Skeletal muscle satellite cell (primary cell): ENCODE measurements around the gene MRO.

ENCODE experiments used
- H3K27me3 ChIP-seq: 2 replicates; pipeline ENCODE4 v1.7.0; 2013; ENCODE audit warnings: low read length; ENCODE audit not compliant: control insufficient read depth, insufficient read depth
- H3K36me3 ChIP-seq: 2 replicates; pipeline ENCODE4 v1.7.0; 2013; ENCODE audit warnings: mild to moderate bottlenecking, control low read depth, low read length; ENCODE audit not compliant: insufficient read depth
- H3K4me1 ChIP-seq: 2 replicates; pipeline ENCODE4 v1.7.0; 2013; ENCODE audit warnings: low read length; ENCODE audit not compliant: control insufficient read depth, insufficient read depth
- H3K4me2 ChIP-seq: 2 replicates; pipeline ENCODE4 v1.7.0; 2013; ENCODE audit warnings: mild to moderate bottlenecking, low read length
- H3K4me3 ChIP-seq: 2 replicates; pipeline ENCODE4 v1.7.0; 2013; ENCODE audit warnings: low read length
- H3K9ac ChIP-seq: 2 replicates; pipeline ENCODE4 v1.7.0; 2013; ENCODE audit warnings: mild to moderate bottlenecking, low read depth, low read length, moderate library complexity
- H3K9me3 ChIP-seq: replicated peaks from 2 replicates; pipeline ENCODE4 v1.7.0; 2013; ENCODE audit warnings: mild to moderate bottlenecking, control low read depth, low read length

Gene MRO

GRCh38 chr18:50812834-50813233 lies 7.0 kb downstream of the MRO start:
- Histone ChIP-seq H3K4me3 (no peak overlapping the region), H3K9ac (no peak overlapping the region), H3K4me2 (no peak overlapping the region), H3K36me3 (no peaks in the 10 kb centered on the region), H3K9me3 (no peaks in the 10 kb centered on the region), H3K4me1 (peaks cover 5% of the 10 kb centered on the region), H3K27me3 (peaks cover 9% of the 10 kb centered on the region)

GRCh38 chr18:50807176-50807575 lies 12.6 kb downstream of the MRO start:
- Histone ChIP-seq H3K4me1 (no peaks in the 10 kb centered on the region), H3K9me3 (no peaks in the 10 kb centered on the region), H3K36me3 (no peaks in the 10 kb centered on the region), H3K9ac (no peak overlapping the region), H3K4me2 (no peak overlapping the region), H3K4me3 (no peak overlapping the region), H3K27me3 (peaks cover 15% of the 10 kb centered on the region)

DNA sequence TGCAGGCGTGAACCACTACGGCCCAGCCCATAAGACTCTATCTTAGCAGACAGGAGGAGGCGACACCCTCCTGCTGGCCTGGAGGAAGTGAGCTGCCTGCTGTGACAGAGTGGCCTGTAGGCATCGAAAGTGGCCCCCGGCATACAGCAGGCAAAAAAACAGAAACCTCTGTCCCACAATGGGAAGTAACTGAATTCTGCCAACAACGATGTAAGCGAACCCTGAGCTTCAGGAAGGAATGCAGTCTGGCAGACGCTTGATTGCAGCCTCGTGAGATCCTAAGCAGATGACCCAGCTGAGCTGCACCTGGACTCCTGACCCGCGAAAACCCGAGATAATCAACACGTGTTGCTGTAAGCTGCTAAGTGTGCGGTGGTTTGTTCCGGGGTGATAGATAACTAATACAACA lies 13.6 kb downstream of the MRO start:
- no peaks in the 10 kb centered on the region for H3K36me3 ChIP-seq

DNA sequence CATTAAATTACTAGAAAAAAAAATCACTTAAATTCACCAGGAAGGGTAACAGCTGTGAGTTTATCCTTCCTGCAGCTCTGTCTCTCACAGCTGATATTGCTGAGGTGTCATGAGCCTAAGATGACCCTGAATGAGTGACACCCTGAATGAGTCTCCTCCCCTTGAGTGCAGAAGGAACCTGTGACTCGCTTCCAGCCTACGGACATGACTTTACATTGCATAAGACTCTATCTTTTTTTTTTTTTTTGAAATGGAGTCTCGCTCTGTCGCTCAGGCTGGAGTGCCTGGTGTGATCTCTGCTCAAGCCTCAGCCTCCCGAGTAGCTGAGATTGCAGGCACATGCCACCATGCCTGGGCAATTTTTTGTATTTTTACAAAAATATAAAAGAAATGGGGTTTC lies 14.1 kb downstream of the MRO start:
- Histone ChIP-seq H3K36me3 (no peaks in the 10 kb centered on the region), H3K9me3 (no peaks in the 10 kb centered on the region), H3K4me3 (no peak overlapping the region), H3K4me1 (no peaks in the 10 kb centered on the region), H3K27me3 (peaks cover 20% of the 10 kb centered on the region), H3K4me2 (no peak overlapping the region), H3K9ac (no peak overlapping the region)

More for the DNA sequence above, 13.6 kb downstream of the MRO start:
- H3K9me3 ChIP-seq = no peaks in the 10 kb centered on the region
- H3K4me2 ChIP-seq = no peak overlapping the region
- no peak overlapping the region for H3K4me3 ChIP-seq
- no peak overlapping the region for H3K9ac ChIP-seq
- no peaks in the 10 kb centered on the region for H3K4me1 ChIP-seq
- H3K27me3 ChIP-seq = peaks cover 20% of the 10 kb centered on the region

- H3K36me3 ChIP-seq = no peaks in the 10 kb centered on the region
- no peaks in the 10 kb centered on the region for H3K4me1 ChIP-seq
- no peak overlapping the region for H3K4me3 ChIP-seq
- H3K4me2 ChIP-seq = no peak overlapping the region
- H3K27me3 ChIP-seq = peaks cover 24% of the 10 kb centered on the region
- H3K9ac ChIP-seq = no peak overlapping the region
- H3K9me3 ChIP-seq = no peaks in the 10 kb centered on the region
Observed at GRCh38 chr18:50803592-50803991, 16.2 kb downstream of the MRO start.

DNA sequence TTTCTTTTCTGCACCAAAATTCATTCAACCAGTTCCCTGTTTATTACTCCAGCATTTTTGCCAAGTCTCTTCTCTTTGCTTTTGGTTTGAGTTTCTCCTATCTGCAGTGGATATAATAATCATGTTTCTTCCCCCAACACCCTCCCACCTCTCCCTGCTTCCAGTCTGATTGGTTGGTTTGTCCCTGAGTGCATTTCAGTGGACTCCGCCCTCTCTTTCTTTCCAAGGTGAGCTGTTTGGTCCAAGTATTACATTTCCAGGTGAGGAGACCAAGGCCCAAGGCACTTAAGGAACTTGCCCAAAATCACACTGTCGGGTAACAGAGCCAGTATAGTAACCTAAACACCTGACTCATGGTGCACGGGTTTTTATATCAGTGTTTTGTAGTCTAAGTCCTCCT lies 17.7 kb downstream of the MRO start:
- no peaks in the 10 kb centered on the region for H3K4me1 ChIP-seq
- H3K36me3 ChIP-seq = no peaks in the 10 kb centered on the region
- no peaks in the 10 kb centered on the region for H3K9me3 ChIP-seq
- H3K9ac ChIP-seq = no peak overlapping the region
- H3K4me2 ChIP-seq = no peak overlapping the region
- no peak overlapping the region for H3K4me3 ChIP-seq
- H3K27me3 ChIP-seq = peaks cover 36% of the 10 kb centered on the region

DNA sequence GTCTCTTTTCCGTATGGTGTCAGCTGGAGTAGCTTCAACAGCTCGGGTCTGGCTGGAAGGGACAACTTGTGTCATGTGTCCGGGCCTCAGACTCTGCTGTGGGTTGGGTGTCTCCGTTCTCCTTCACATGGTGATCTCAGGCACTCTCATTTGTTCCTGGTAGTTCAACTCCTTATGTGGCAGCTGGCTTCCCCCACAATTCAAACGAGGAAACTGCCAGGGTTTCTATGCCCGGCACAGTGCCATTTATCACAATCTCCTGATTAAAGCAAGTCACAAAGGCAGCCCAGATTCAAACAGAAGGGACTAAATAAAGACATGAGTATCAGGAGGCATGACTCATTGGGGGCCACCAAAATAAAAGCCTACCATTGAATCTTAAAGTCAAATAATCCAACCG lies 22.7 kb downstream of the MRO start:
- Histone ChIP-seq H3K9me3 (no peaks in the 10 kb centered on the region), H3K4me2 (no peak overlapping the region), H3K4me1 (no peaks in the 10 kb centered on the region), H3K27me3 (peaks cover 47% of the 10 kb centered on the region), H3K36me3 (no peaks in the 10 kb centered on the region), H3K4me3 (no peak overlapping the region), H3K9ac (no peak overlapping the region)

GRCh38 chr18:50796495-50796894 lies 23.3 kb downstream of the MRO start:
- no peaks in the 10 kb centered on the region for H3K36me3 ChIP-seq
- no peak overlapping the region for H3K4me3 ChIP-seq
- no peaks in the 10 kb centered on the region for H3K9me3 ChIP-seq
- H3K4me1 ChIP-seq = no peaks in the 10 kb centered on the region
- peaks cover 45% of the 10 kb centered on the region for H3K27me3 ChIP-seq
- H3K4me2 ChIP-seq = no peak overlapping the region
- H3K9ac ChIP-seq = no peak overlapping the region

DNA sequence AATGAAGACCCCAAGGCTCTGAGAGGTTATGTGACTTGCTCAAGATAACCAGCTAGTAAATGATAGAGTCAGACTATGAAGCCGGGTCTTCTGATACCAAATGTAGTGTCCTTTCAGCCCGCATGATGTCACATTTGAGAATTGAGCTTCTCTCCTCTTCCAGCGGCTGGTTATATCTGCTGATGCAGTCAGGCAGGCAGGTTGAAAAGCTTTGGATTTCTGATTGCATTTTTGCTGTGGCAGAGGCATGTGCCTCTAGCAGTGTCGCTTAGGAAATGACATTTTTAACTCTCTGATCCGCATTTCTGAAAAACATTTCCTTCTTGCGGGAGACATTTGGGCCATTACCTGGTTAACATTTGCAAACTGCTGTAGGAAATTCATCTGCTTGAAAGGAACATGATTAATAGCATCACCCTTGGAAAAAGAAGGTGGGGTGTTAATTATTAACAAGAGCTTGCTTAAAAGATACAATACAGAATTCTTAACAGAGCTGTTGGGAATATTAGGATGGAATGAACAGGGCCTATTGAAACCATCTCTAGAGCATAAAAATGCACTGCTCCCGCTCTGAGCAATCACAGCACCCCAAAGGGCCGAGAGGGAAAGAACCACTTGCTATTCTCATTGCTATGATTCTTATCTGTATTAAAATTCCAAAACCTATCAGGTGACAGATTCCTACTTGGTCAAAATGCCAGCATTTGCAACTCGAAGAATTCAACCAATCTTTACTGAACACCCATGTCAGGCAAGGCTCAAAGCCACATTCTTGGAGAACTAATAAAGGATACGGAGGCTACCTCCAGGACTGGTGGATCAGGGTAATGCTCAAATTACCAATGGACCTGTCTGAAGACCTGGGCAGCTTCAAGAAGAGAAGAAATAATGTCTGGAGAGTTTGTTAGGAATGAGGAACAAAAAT lies 25.9 kb downstream of the MRO start:
- no peak overlapping the region for H3K9ac ChIP-seq
- no peaks in the 10 kb centered on the region for H3K9me3 ChIP-seq
- H3K27me3 ChIP-seq = peaks cover 42% of the 10 kb centered on the region
- H3K4me1 ChIP-seq = no peaks in the 10 kb centered on the region
- no peaks in the 10 kb centered on the region for H3K36me3 ChIP-seq
- no peak overlapping the region for H3K4me3 ChIP-seq
- no peak overlapping the region for H3K4me2 ChIP-seq

GRCh38 chr18:50792885-50793284 lies 26.9 kb downstream of the MRO start:
- Histone ChIP-seq H3K4me2 (no peak overlapping the region), H3K9ac (no peak overlapping the region), H3K4me3 (no peak overlapping the region), H3K36me3 (no peaks in the 10 kb centered on the region), H3K4me1 (no peaks in the 10 kb centered on the region), H3K27me3 (peaks cover 36% of the 10 kb centered on the region), H3K9me3 (no peaks in the 10 kb centered on the region)

GRCh38 chr18:50791599-50792438 lies 28.0 kb downstream of the MRO start:
- Histone ChIP-seq H3K9me3 (no peaks in the 10 kb centered on the region), H3K4me2 (no peak overlapping the region), H3K4me3 (no peak overlapping the region), H3K27me3 (peaks cover 25% of the 10 kb centered on the region), H3K9ac (no peak overlapping the region), H3K4me1 (no peaks in the 10 kb centered on the region), H3K36me3 (no peaks in the 10 kb centered on the region)
